Esophagus muscularis mucosa (tissue), 3 donors: ENCODE data around the gene STKLD1.

Experiments
- CTCF ChIP-seq, 3 experiments: fragments of 200-600 bp in 2 of 3; fragments of 450-650 bp in 1 of 3; sonication (generic) in 2 of 3; IDR thresholded peaks; one replicate each; pipeline ENCODE4 v1.5.1; 2017 to 2019; ENCODE audit warnings: antibody characterized with exemption in 3 of 3, mild to moderate bottlenecking in 2 of 3, moderate library complexity in 1 of 3
- POLR2A ChIP-seq: fragments of 450-650 bp; IDR thresholded peaks from one replicate; pipeline ENCODE4 v1.6.1; 2017; ENCODE audit warnings: antibody characterized with exemption, moderate library complexity, mild to moderate bottlenecking, low read depth
- POLR2AphosphoS5 ChIP-seq, 2 donors: sonication (generic); formaldehyde crosslinking; IDR thresholded peaks; one replicate each; pipeline ENCODE4 v1.6.1; 2017; ENCODE audit warnings: antibody characterized with exemption in 2 of 2

GRCh38 chr9:133394687-133395271 lies 18.6 kb downstream of the STKLD1 start:
- TF ChIP-seq POLR2A (no peak), CTCF (IDR thresholded peaks at IDR 0.05) (no peak), POLR2AphosphoS5 (IDR thresholded peaks at IDR 0.05) (no peak)
